ENCODE data around the gene KRT80.

Gene KRT80

DNA sequence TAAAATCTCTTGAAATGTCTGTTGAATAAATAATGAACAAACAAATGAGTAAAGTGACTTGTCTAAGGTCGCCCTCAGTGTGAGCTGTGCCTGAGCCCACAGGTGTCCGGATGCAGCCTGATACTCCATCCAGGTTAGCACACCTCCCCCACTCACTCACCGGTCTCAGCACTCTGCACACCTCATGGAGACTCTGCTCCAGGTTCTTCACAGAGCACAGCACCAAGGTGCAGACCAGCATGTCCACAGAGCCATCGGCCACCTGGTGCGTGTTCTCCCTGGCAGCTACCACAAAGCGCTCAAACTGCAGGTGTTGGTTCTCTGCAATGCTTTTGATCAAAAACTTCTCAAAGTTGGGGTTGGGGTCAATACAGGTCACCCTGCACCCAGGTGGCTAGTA lies 37.1 kb upstream of the KRT80 start:
- no peak for DNase-seq (ENCODE audit: low read depth)

- DNase-seq (ENCODE audit: low read depth) = no peak
These were observed 36.6 kb upstream of the KRT80 start for GRCh38 chr12:52228366-52228765.

DNA sequence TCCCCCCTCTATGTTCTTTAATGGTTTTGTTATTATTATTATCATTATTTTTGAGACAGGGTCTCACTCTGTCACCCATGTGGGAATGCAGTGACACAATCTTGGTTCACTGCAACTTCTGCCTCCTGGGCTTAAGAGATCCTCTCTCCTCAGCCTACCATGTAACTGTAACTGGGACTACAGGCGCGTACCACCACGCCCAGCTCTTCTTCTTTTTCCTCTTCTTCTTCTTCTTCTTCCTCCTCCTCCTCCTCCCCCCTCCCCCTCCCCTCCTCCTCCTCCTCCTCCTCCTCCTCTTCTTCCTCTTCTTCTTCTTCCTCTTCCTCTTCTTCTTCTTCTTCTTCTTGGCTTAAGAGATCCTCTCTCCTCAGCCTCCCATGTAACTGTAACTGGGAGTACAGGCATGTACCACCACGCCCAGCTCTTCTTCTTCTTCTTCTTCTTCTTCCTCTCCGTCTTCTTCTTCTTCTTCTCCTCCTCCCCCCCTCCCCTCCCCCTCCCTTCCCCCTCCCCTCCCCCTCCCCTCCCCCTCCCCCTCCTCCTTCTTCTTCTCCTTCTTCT lies 35.9 kb upstream of the KRT80 start:
- DNase-seq (ENCODE audit: low read depth) = no peak

GRCh38 chr12:52226446-52226845 lies 34.6 kb upstream of the KRT80 start:
- no peak for DNase-seq (ENCODE audit: low read depth)

DNA sequence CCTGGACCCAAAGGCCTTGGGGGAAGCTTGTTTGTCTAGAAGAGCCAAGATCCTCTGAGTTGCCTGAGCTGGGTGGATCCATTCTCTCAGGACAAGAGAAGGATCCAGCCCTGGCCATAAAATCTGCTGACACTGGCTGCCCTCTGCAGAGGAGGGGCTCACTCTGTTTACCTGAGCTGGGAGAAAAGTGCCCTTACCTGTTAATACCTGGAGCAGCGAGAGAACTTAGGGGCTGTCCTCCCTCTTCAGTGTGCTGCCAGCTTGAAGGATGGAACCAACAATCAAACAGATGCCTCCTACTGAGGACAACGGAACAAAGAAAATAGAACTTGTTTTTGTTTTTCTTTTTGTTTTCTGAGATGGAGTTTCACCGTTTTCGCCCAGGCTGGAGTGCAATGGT lies 33.9 kb upstream of the KRT80 start:
- no peak for DNase-seq (ENCODE audit: low read depth)

DNA sequence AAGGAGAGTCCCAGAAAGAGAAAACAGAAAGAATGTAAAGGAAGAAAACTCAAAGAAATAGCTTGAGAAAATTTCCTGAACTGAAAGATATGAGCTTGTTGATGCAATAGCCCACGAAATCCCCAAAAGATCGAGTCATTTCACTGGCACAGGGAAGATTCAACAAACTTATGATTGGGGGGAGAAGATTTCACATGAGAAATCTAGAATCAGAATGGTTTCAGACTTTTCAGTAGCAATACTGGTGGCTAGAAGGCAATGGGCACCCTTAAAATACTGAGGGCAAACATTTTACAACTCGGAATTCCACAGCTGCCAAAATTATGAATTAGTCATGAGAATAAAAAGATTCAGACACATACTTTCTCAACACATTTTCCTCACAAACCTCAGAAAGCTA lies 32.3 kb upstream of the KRT80 start:
- DNase-seq (ENCODE audit: low read depth) = no peak

DNA sequence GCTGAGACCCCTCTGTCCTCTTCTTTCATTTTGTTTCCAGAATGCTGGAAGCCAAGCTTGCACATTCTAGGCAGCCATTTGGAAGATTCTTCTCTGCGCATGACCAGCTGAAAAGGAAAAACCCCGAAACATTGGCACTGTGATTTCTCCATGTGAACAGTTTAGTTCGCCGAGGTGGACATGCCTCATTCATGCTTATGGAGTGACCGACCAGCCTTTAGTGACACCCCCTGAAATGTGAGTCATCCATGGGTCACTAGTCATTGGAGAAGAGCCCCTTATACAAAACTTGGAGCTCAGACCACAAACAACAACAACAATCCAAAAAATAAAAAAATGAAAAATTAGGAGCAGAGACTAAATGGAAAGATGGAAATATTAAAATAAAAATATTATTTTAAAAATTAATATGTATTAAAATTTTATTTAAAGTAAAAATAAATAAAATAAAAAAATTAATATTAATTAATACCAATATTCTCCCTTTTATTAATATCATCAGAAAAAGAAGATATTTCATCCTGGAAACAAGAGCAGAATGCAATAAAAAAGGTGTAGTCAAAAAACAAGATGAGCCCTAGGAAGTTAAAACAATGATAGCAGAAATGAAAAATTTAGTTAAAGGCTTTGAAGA lies 31.7 kb upstream of the KRT80 start:
- DNase-seq (ENCODE audit: low read depth) = no peak

DNA sequence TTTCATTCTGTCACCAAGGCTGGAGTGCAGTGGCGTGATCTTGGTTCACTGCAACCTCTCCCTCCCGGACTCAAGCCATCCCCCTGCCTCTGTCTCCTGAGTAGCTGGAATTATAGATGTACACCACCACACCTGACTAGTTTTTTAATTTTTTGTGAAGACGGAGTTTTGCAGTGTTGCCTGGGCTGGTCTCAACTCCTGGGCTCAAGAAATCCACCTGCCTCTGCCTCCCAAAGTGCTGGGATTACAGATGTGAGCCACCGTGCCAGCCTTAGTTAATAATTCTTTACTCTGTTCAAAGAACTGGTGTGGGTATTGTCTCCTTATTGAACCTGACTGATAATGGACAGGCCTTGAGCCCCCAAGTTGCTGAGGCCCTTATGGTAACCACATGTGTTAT lies 30.9 kb upstream of the KRT80 start:
- no peak for DNase-seq (ENCODE audit: low read depth)

- DNase-seq (ENCODE audit: low read depth) = no peak
These were observed 30.2 kb upstream of the KRT80 start for GRCh38 chr12:52221912-52222457.

DNA sequence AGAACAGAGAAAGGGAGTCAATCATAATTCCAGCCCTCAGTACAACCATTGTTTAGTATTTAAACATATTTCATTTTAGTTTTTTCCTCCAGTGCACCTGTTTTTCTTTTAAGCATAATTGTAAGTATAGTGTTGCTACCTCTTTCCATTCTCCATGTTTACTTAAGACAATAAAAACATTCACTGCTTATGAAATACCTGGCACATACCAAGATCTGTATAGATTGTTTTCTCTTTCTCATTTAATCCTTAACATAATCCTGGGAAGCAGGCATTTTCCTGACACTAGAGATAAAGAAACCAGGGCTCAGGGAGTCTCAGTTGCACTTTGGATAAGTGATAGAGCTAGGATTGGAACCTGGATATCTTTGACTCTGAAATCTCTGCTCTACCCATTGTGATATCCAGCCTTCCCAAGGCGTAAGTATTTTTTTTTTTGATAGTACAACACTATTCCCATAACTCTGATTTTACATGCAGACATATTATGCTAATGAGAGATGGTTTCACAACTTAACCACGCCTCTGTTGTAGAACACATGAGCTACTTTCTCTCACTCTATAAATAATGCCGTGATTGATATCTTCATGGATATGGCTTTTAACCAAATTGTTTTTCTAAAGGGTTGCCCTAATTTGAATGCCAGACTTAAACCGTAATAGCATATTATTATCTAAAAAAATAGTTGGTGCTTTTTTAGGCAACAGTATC lies 29.4 kb upstream of the KRT80 start:
- no peak for DNase-seq (ENCODE audit: low read depth)

- no peak for DNase-seq (ENCODE audit: low read depth)
These were observed 28.7 kb upstream of the KRT80 start for GRCh38 chr12:52220477-52220876.

DNA sequence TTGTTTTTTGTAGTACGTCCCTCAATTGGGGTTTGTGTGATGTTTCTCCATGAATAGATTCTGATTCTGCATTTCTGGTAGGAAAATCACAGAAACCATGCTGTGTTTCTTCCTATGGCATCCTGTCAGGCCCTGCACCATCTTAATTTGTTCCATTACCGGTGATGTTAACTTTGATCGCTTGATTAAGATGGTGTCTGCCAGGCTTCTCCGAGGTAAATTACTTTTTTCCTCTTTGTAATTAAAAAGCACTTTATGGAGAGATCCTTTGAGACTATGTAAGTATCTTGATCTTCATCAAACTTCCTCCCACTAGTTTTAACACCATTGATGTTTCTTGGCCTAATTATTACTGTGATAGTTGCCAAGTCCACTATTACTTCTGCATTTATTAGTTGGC lies 26.2 kb upstream of the KRT80 start:
- no peak for DNase-seq (ENCODE audit: low read depth)

- DNase-seq (ENCODE audit: low read depth) = no peak
These were observed 25.4 kb upstream of the KRT80 start for GRCh38 chr12:52217223-52217622.

GRCh38 chr12:52216807-52217206 lies 25.0 kb upstream of the KRT80 start:
- DNase-seq (ENCODE audit: low read depth) = no peak

- no peak for DNase-seq (ENCODE audit: low read depth)
These were observed 24.3 kb upstream of the KRT80 start for GRCh38 chr12:52216100-52216499.

DNA sequence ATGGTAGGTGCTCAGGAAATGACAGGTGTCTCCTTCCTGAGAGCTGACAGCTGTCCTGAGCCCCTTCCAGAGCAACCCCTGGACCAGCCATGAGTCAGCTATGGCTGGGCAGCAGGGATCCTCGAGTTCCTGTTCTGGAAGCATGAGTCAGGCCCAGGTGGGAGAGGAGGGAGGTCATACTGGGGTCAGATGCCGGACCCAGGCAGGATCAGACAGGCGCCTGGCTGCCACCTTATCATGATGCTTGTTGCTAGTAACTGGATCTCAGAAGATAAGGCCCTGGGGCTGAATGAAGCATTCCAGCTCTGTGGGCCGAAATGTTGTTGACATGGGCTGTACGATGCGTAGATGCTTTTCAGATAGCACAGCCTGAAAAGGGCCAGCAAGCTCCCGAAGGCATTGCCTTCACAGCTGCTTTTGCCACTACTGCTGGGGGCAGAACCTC lies 23.8 kb upstream of the KRT80 start:
- DNase-seq (ENCODE audit: low read depth) = no peak

DNA sequence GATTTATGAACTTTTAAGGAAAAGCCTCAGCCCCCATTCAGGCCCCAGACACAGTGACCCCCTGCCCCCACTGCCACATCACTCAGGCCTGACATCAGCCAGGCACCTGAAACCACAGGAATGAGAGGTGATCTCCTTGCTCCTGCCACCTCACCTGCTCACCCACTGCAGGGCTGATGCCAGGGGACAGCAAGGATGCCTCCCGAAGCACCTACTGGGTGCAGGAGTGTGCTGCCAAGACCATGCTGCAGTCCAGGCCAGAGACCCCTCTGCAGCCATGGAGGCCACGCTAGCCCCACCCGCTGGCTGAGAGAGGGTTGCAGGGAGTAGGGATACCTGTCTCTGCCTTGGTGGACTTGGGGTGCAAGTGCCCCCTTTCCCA lies 22.6 kb upstream of the KRT80 start:
- DNase-seq (ENCODE audit: low read depth) = no peak

DNA sequence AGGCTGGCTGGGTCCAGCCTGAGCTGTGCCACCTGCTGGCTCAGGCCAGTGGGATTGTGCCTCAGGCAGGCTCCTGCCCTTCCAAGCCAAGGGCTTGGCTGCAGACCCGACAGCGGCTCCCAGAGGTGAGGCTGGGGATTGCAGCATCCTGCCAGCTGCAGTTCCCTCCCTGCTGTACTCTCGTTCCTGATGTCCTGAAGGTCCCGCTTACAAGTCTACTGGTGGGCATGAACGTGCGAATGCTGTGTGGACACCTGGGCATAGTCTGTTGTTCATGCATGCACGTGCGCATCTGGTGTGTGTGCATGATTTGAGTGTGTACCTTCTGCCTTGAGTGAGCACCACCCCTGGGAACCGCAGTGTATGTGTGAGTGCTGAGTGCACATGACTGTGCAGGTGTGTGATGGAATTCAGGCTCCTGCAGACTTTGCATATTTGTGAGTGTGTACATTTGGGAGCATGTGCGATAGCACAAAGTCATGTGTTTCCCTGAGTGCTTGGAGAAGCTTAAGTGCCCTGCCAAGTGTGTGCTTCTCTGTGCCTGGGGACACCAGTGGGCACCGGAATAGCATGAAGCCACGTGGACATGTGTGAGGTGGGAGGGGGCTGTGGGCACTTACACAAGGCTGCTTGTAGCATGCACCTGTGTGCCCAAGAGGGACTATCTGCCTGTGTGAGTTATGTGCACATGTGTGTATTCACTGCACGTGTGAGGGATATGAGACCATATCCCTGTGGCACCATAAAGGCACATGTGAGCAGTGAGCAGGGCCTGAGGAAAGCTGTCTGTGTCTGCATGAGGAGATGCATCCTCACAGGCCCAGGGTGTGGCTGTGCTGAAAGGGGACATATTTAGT lies 22.0 kb upstream of the KRT80 start:
- no peak for DNase-seq (ENCODE audit: low read depth)

- DNase-seq (ENCODE audit: low read depth) = no peak
These were observed 21.1 kb upstream of the KRT80 start for GRCh38 chr12:52212701-52213563.

GRCh38 chr12:52211716-52212585 lies 20.1 kb upstream of the KRT80 start:
- no peak for DNase-seq (ENCODE audit: low read depth)

Data from stimulated activated CD8-positive, alpha-beta memory T cell treated with anti-CD3 and anti-CD28 coated beads, Interleukin-12 subunit alpha, Interleukin-12 subunit beta, amount 100 ng/mL, for 4 hours (primary cell).